Spleen (tissue), 11 donors: Measurements from ENCODE around the gene MEIS2. TPM values are rescaled to one million over a fixed set of nuclear protein-coding genes. Genes with fewer than 3 reads are reported as not detected.

ENCODE experiments used
- DNase-seq: peaks from one replicate; pipeline ENCODE4 v3.0.0-alpha.2; 2020
- H3K27ac ChIP-seq, 8 donors: fragments of 200-600 bp; sonication (generic) in 7 of 8; 1 replicate in 4 of 8; 2 replicates in 4 of 8; pipeline versions ENCODE4 v1.5.0 to v1.8.0; 2016 to 2021; ENCODE audit warnings: inconsistent platforms in 4 of 8, mild to moderate bottlenecking in 4 of 8, moderate library complexity in 1 of 8
- H3K27me3 ChIP-seq, 7 donors: fragments of 200-600 bp; sonication (generic) in 6 of 7; replicated peaks in 1 of 7; 1 replicate in 4 of 7; 2 replicates in 3 of 7; pipeline versions ENCODE4 v1.5.0 to v1.8.0; 2016 to 2021; ENCODE audit warnings: inconsistent platforms in 3 of 7, mild to moderate bottlenecking in 1 of 7
- H3K36me3 ChIP-seq, 6 donors: fragments of 200-600 bp; sonication (generic) in 5 of 6; 1 replicate in 4 of 6; 2 replicates in 2 of 6; pipeline versions ENCODE4 v1.5.0 to v1.8.0; 2016 to 2021; ENCODE audit warnings: inconsistent platforms in 2 of 6
- H3K4me1 ChIP-seq, 6 donors: fragments of 200-600 bp; sonication (generic) in 5 of 6; 1 replicate in 3 of 6; 2 replicates in 3 of 6; pipeline versions ENCODE4 v1.5.0 to v1.8.0; 2016 to 2021; ENCODE audit warnings: inconsistent platforms in 3 of 6
- H3K4me3 ChIP-seq, 8 donors: fragments of 200-600 bp; sonication (generic) in 7 of 8; 1 replicate in 4 of 8; 2 replicates in 4 of 8; pipeline versions ENCODE4 v1.5.0 to v1.8.0; 2016 to 2021; ENCODE audit warnings: inconsistent platforms in 4 of 8, mild to moderate bottlenecking in 4 of 8, moderate library complexity in 2 of 8
- H3K9me3 ChIP-seq, 8 donors: fragments of 200-600 bp; sonication (generic) in 7 of 8; 1 replicate in 4 of 8; 2 replicates in 4 of 8; pipeline versions ENCODE4 v1.5.0 to v1.8.0; 2016 to 2021; ENCODE audit warnings: inconsistent platforms in 4 of 8
- POLR2A ChIP-seq, 3 donors: fragments of 450-650 bp; IDR thresholded peaks; one replicate each; pipeline ENCODE4 v1.5.1; 2017; ENCODE audit warnings: antibody characterized with exemption in 3 of 3, mild to moderate bottlenecking in 1 of 3
- POLR2AphosphoS5 ChIP-seq, 3 donors: sonication (generic); formaldehyde crosslinking; IDR thresholded peaks; one replicate each; pipeline ENCODE4 v1.5.1; 2017; ENCODE audit warnings: antibody characterized with exemption in 3 of 3
- WGBS, 5 donors: extraction: QIAGEN DNeasy Blood & Tissue Kit in 3 of 5; methylation state at CpG; one replicate each; pipeline versions ENCODE4 v1.1.5 to v1.1.7; 2013 to 2018; 5-methylcytosine and 5-hydroxymethylcytosine counted together
- intact Hi-C: fragments of 100-400 bp; cut with DNase I; formaldehyde crosslinking; loops from one replicate; pipeline ENCODE4 v1.15.0; 2023; ENCODE audit warnings: low total_unique reads
- polyA plus RNA-seq, 3 donors: library from polyadenylated mRNA; stranded (reverse); fragments of 200-250 nt; gene quantifications; one replicate each; pipeline ENCODE4 v1.2.1, GENCODE V29; 2013
- total RNA-seq, 7 donors: library from RNA; depleted of rRNA in 3 of 7; stranded (reverse); fragments of >200 nt in 3 of 7; fragmentation: NEBNext Ultra II Directional in 4 of 7; extraction: Animal tissue kit (Norgen Biotek cat#: 25700) in 4 of 7; gene quantifications; one replicate each; pipeline versions ENCODE4 v1.1.0 to v1.2.1, GENCODE V29; 2016 to 2021
- TF ChIP-seq, protein P1 (sequence below), 11 experiments: fragments of 200-600 bp in 7 of 11; fragments of 450-650 bp in 4 of 11; sonication (generic) in 4 of 11; IDR thresholded peaks in 8 of 11; conservative IDR thresholded peaks in 3 of 11; 1 replicate in 7 of 11; 2 replicates in 4 of 11; pipeline versions ENCODE4 v1.4.0 to v1.8.0; 2016 to 2021; ENCODE audit warnings: antibody characterized with exemption in 11 of 11, inconsistent platforms in 4 of 11, mild to moderate bottlenecking in 1 of 11
- donor health status: healthy with polysubstance abuse.
- donor health status: DM: no; HTN: no; CAD: no; lungs with moderate emphysema.
- donor health status: DM: no; HTN: no; CAD: no.
- donor health status: Bipolar disorder and iron deficiency.
- donor health status: healthy.
- donor health status: DM: no; HTN: no; CAD: no.
- donor health status: DM: yes; HTN: yes; CAD: no.

The MEIS2 gene
- total and polyA plus RNA-seq, 10 donors: 2.6 to 57.2 (median 23.5) TPM

DNA sequence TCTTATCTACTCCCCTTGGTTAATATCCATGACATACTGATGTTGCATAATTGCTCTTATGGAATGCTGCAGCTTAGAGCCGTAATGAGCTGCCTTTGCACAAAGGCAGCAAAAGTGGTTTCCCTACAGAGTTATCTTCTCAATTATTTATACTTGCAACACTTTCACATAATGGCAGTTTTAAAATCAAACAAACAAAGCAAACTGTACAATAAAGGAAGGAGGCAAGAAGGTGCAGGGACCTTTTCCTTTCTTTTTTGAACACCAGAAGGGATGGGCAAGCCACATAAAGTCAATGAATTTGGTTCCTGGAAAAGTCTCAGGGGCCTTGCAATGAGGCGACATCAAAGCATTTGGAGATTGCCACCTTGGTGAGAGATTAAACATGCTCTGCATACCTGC is 188.0 kb downstream of the MEIS2 start:
- no peak overlapping the region for H3K27ac ChIP-seq
- no peaks in the 10 kb centered on the region for H3K9me3 ChIP-seq
- intact Hi-C loops: no loop called here
- TF ChIP-seq, protein P1, sequence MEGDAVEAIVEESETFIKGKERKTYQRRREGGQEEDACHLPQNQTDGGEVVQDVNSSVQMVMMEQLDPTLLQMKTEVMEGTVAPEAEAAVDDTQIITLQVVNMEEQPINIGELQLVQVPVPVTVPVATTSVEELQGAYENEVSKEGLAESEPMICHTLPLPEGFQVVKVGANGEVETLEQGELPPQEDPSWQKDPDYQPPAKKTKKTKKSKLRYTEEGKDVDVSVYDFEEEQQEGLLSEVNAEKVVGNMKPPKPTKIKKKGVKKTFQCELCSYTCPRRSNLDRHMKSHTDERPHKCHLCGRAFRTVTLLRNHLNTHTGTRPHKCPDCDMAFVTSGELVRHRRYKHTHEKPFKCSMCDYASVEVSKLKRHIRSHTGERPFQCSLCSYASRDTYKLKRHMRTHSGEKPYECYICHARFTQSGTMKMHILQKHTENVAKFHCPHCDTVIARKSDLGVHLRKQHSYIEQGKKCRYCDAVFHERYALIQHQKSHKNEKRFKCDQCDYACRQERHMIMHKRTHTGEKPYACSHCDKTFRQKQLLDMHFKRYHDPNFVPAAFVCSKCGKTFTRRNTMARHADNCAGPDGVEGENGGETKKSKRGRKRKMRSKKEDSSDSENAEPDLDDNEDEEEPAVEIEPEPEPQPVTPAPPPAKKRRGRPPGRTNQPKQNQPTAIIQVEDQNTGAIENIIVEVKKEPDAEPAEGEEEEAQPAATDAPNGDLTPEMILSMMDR (IDR thresholded peaks at IDR 0.05 in 8 of 11, conservative IDR thresholded peaks at IDR 0.05 in 3 of 11): no peak
- TF ChIP-seq POLR2AphosphoS5 (IDR thresholded peaks at IDR 0.05) (no peak), POLR2A (IDR thresholded peaks at IDR 0.05) (no peak)
- 82 to 93% (median 91%) methylated on average over 2 of the region's 2 CpGs for WGBS, 5 donors
- DNase-seq: no peak
- H3K4me1 ChIP-seq: peaks cover 0 to 14% (median 0%) of the 10 kb centered on the region in 6 donors
- H3K36me3 ChIP-seq: no peaks in the 10 kb centered on the region
- no peak overlapping the region for H3K4me3 ChIP-seq
- H3K27me3 ChIP-seq: no peaks in the 10 kb centered on the region

DNA sequence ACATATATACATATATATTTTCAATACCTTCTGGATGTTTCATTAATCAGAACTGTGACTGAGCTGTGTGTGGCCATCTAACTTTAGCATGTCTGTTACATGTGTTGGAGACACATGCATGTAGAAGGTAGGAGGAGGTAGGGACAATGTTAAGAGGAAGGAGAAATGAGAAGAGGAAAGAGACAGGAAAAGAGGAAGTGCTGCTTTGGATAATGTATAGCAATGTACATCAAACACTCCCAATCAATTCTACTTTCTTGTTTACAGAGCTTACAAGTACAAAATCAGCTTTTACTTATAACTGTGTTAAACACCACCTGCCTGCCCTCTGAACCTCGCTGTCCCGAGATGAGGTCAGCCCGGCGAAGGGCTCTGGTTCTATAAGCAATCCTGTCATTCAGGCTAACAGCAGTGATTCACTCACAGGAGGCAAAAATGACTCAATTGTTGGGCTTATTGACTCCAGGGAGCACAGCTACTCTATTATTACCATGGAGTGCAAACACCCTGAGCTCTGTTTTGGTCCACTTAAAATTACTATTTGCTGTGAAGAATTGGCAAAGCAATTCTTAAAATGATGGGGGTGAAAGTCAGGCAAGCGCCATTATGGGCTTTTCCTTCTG is 188.9 kb downstream of the MEIS2 start:
- Histone ChIP-seq H3K27me3 (no peaks in the 10 kb centered on the region), H3K36me3 (no peaks in the 10 kb centered on the region), H3K4me3 (no peak overlapping the region), H3K9me3 (no peaks in the 10 kb centered on the region), H3K27ac (no peak overlapping the region), H3K4me1 (peaks cover 0 to 14% (median 0%) of the 10 kb centered on the region in 6 donors)
- intact Hi-C loops: no loop called here
- WGBS, 5 donors: 77 to 85% (median 81%) methylated on average over 5 of the region's 5 CpGs
- TF ChIP-seq POLR2A (IDR thresholded peaks at IDR 0.05) (no peak), POLR2AphosphoS5 (IDR thresholded peaks at IDR 0.05) (no peak)
- TF ChIP-seq, protein P1 (IDR thresholded peaks at IDR 0.05 in 8 of 11, conservative IDR thresholded peaks at IDR 0.05 in 3 of 11): no peak
- DNase-seq: no peak

DNA sequence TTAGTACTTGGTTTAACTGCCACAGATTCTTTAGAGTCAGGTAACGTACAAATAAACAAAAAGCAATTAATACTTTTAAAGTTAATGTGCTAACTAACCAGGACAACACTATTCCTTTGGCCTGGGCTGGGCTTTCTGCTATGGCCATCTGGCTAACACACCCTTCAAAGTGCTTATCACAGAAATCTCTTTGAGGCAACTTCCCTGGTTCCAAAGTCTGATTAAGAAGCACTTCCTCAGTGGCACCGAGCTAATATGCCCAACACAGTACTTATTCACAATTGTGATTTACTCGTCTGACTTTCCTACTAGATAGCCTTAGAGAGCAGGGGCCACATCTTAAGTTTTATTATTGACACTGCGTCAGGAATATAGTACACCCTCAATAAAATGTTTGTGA is 191.4 kb downstream of the MEIS2 start:
- Histone ChIP-seq H3K27me3 (no peaks in the 10 kb centered on the region), H3K27ac (no peak overlapping the region), H3K4me3 (no peak overlapping the region), H3K9me3 (no peaks in the 10 kb centered on the region), H3K4me1 (peaks cover 0 to 6% (median 0%) of the 10 kb centered on the region in 6 donors), H3K36me3 (no peaks in the 10 kb centered on the region)
- intact Hi-C loops: no loop called here
- DNase-seq: no peak
- TF ChIP-seq, protein P1 (IDR thresholded peaks at IDR 0.05 in 8 of 11, conservative IDR thresholded peaks at IDR 0.05 in 3 of 11): no peak
- TF ChIP-seq POLR2A (IDR thresholded peaks at IDR 0.05) (no peak), POLR2AphosphoS5 (IDR thresholded peaks at IDR 0.05) (no peak)
- WGBS, 5 donors: 63 to 79% (median 71%) methylated on average over 4 of the region's 4 CpGs

DNA sequence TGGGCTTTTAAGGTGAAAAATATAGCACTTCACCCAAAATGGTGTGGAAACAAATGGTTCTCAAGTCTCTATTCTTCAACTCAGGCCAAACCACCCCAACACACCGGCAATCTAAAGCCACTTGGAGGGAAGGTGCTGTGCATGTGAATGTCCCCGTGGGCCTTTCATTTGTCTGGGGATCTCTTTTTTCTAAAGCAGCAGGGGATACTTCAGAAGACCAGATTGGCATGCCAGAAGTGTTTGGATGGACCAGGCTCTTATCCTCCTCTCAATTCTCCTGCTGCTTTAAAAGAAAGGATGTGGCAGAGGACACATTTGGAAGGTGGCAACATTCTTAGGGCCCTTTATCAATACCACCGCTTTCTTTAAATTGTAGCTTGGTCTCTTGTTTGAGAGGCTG is 193.1 kb downstream of the MEIS2 start:
- no peak overlapping the region for H3K4me3 ChIP-seq
- TF ChIP-seq, protein P1 (IDR thresholded peaks at IDR 0.05 in 8 of 11, conservative IDR thresholded peaks at IDR 0.05 in 3 of 11): no peak
- no peak for TF ChIP-seq POLR2AphosphoS5 (IDR thresholded peaks at IDR 0.05)
- no peak for TF ChIP-seq POLR2A (IDR thresholded peaks at IDR 0.05)
- WGBS, 5 donors: 81 to 90% (median 87%) methylated on average over 3 of the region's 3 CpGs
- no peaks in the 10 kb centered on the region for H3K9me3 ChIP-seq
- peak overlapping the region in 5 of 8 donors; percentile 5 to 51 (median 27) for H3K27ac ChIP-seq
- H3K36me3 ChIP-seq: no peaks in the 10 kb centered on the region
- DNase-seq: no peak
- no peaks in the 10 kb centered on the region for H3K27me3 ChIP-seq
- intact Hi-C loops: no loop called here
- H3K4me1 ChIP-seq: peaks cover 0 to 5% (median 0%) of the 10 kb centered on the region in 6 donors
